ENCODE results near the gene SHISAL2A.
"Not testable (repeated sequence)": the region's sequence is repeated elsewhere in the genome, so short reads cannot be mapped to it uniquely, and the experiment has no call there.

Gene SHISAL2A

DNA sequence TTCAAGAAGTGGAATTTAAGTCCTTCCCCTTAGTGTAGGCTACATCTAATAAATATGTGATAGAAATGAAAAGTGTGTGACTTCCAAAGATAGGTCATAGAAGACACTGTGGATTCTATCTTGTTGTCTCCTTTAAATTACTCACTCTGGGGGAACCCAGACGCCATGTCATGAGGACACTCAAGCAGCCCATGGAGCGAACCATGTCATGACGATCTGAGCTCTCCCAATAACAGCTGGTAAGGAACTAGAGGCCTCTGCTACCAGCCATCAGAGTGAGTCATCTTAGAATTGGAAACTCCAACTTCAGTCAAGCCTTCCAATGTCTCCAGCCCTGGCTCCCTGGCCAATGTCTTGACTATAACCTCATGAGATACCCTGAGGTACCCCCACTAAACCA is 58.9 kb downstream of the SHISAL2A start:
- H2BK120ac ChIP-seq (ENCODE audit: low read depth, low read length), result no peak overlapping the region
- H4K91ac ChIP-seq (ENCODE audit: low read depth, low read length, poor library complexity), result no peak overlapping the region
- H3K18ac ChIP-seq (ENCODE audit: low read length), result no peak overlapping the region
- H3K4ac ChIP-seq (ENCODE audit: low read length), result no peak overlapping the region
- no peaks in the 10 kb centered on the region for H3K4me1 ChIP-seq (ENCODE audit: control insufficient read depth in 2 of 2, insufficient read depth in 1 of 2, low read depth in 1 of 2, low read length in 2 of 2)
- H3K27ac ChIP-seq (replicated peaks; ENCODE audit: low read length), result no peak overlapping the region
- peaks cover 26 to 68% of the 10 kb centered on the region in 2 donors for H3K36me3 ChIP-seq (replicated peaks in 1 of 2; ENCODE audit: control insufficient read depth in 2 of 2, insufficient read depth in 2 of 2, low read length in 2 of 2)
- H3K4me3 ChIP-seq (ENCODE audit: low read length in 2 of 2), result no peak overlapping the region
- H3K27me3 ChIP-seq (ENCODE audit: control insufficient read depth in 3 of 3, insufficient read depth in 3 of 3, low read depth in 1 of 3, low read length in 3 of 3), result no peaks in the 10 kb centered on the region
- H3K4me2 ChIP-seq (ENCODE audit: insufficient read depth, low read length, poor library complexity, severe bottlenecking), result no peak overlapping the region
- H2BK15ac ChIP-seq (ENCODE audit: low read length), result no peak overlapping the region
- H2AFZ ChIP-seq (ENCODE audit: low read length), result no peak overlapping the region
- no peak overlapping the region for H2BK12ac ChIP-seq (ENCODE audit: low read length)
- H2BK5ac ChIP-seq (ENCODE audit: low read length), result no peak overlapping the region
- no peak overlapping the region for H3K14ac ChIP-seq (ENCODE audit: low read length)
- no peaks in the 10 kb centered on the region for H3K79me1 ChIP-seq (ENCODE audit: low read depth, low read length)
- no peak overlapping the region for H2AK5ac ChIP-seq (ENCODE audit: low read depth, low read length)
- H3K9me3 ChIP-seq (replicated peaks in 1 of 2; ENCODE audit: control insufficient read depth in 2 of 2, insufficient read depth in 1 of 2, low read depth in 1 of 2, low read length in 2 of 2), result peaks cover 0 to 4% of the 10 kb centered on the region in 2 donors
- H3K23ac ChIP-seq (ENCODE audit: low read depth, low read length, poor library complexity), result no peak overlapping the region
- H4K8ac ChIP-seq (ENCODE audit: low read depth, low read length), result no peak overlapping the region
- no peak overlapping the region for H3K9ac ChIP-seq (ENCODE audit: low read depth, low read length, poor library complexity)
- no CpG with 5 or more reads among the region's 3 CpGs for WGBS, 2 donors (ENCODE audit: extremely low coverage in 2 of 2, insufficient read length in 2 of 2, insufficient replicate concordance in 1 of 2)
- no peak for DNase-seq (ENCODE audit: low spot score)

DNA sequence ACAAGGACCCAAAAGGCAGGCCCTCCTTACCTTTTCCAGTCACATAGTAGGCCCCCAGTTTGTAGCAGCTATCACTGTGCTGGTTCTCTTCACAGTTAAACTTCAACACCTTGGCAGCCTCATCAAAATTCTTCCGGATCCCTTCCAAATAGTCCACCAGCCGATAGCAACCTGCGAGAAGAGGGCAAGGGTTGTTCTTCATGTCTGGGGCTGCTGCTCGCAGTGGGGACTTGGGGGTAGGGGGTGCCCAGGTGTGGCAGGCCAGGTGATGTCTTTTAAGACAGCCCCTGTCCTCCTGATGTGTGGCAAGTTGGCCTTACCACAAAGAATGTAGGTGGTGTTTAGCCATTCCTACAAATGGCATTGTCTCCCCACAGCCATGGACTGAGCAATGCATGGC is 59.7 kb downstream of the SHISAL2A start:
- H3K23ac ChIP-seq (ENCODE audit: low read depth, low read length, poor library complexity), result no peak overlapping the region
- H4K91ac ChIP-seq (ENCODE audit: low read depth, low read length, poor library complexity), result no peak overlapping the region
- no peak overlapping the region for H3K27ac ChIP-seq (replicated peaks; ENCODE audit: low read length)
- H3K4ac ChIP-seq (ENCODE audit: low read length), result no peak overlapping the region
- peaks cover 20 to 59% of the 10 kb centered on the region in 2 donors for H3K36me3 ChIP-seq (replicated peaks in 1 of 2; ENCODE audit: control insufficient read depth in 2 of 2, insufficient read depth in 2 of 2, low read length in 2 of 2)
- no peak overlapping the region for H3K4me2 ChIP-seq (ENCODE audit: insufficient read depth, low read length, poor library complexity, severe bottlenecking)
- H2BK120ac ChIP-seq (ENCODE audit: low read depth, low read length), result no peak overlapping the region
- peaks cover under 1% of the 10 kb centered on the region for H3K79me1 ChIP-seq (ENCODE audit: low read depth, low read length)
- no peak overlapping the region for H2AK5ac ChIP-seq (ENCODE audit: low read depth, low read length)
- DNase-seq (ENCODE audit: low spot score), result no peak
- no peak overlapping the region for H2BK12ac ChIP-seq (ENCODE audit: low read length)
- WGBS, 2 donors (ENCODE audit: extremely low coverage in 2 of 2, insufficient read length in 2 of 2, insufficient replicate concordance in 1 of 2), result no CpG with 5 or more reads among the region's 4 CpGs
- H3K14ac ChIP-seq (ENCODE audit: low read length), result no peak overlapping the region
- no peak overlapping the region for H3K4me3 ChIP-seq (ENCODE audit: low read length in 2 of 2)
- peaks cover 0 to 9% of the 10 kb centered on the region in 2 donors for H3K9me3 ChIP-seq (replicated peaks in 1 of 2; ENCODE audit: control insufficient read depth in 2 of 2, insufficient read depth in 1 of 2, low read depth in 1 of 2, low read length in 2 of 2)
- H2BK15ac ChIP-seq (ENCODE audit: low read length), result no peak overlapping the region
- no peak overlapping the region for H2AFZ ChIP-seq (ENCODE audit: low read length)
- peaks cover 0 to 2% of the 10 kb centered on the region in 2 donors for H3K4me1 ChIP-seq (ENCODE audit: control insufficient read depth in 2 of 2, insufficient read depth in 1 of 2, low read depth in 1 of 2, low read length in 2 of 2)
- no peaks in the 10 kb centered on the region for H3K27me3 ChIP-seq (ENCODE audit: control insufficient read depth in 3 of 3, insufficient read depth in 3 of 3, low read depth in 1 of 3, low read length in 3 of 3)
- no peak overlapping the region for H4K8ac ChIP-seq (ENCODE audit: low read depth, low read length)
- no peak overlapping the region for H3K9ac ChIP-seq (ENCODE audit: low read depth, low read length, poor library complexity)
- H2BK5ac ChIP-seq (ENCODE audit: low read length), result no peak overlapping the region
- no peak overlapping the region for H3K18ac ChIP-seq (ENCODE audit: low read length)

- not testable (repeated sequence) for H3K18ac ChIP-seq (ENCODE audit: low read length); H3K79me1 ChIP-seq (ENCODE audit: low read depth, low read length); H2BK15ac ChIP-seq (ENCODE audit: low read length); H3K4me2 ChIP-seq (ENCODE audit: insufficient read depth, low read length, poor library complexity, severe bottlenecking); H2AK5ac ChIP-seq (ENCODE audit: low read depth, low read length); H3K9me3 ChIP-seq (replicated peaks in 1 of 2; ENCODE audit: control insufficient read depth in 2 of 2, insufficient read depth in 1 of 2, low read depth in 1 of 2, low read length in 2 of 2); H3K23ac ChIP-seq (ENCODE audit: low read depth, low read length, poor library complexity); H2BK5ac ChIP-seq (ENCODE audit: low read length); H3K14ac ChIP-seq (ENCODE audit: low read length); H3K9ac ChIP-seq (ENCODE audit: low read depth, low read length, poor library complexity); H2BK120ac ChIP-seq (ENCODE audit: low read depth, low read length); H4K8ac ChIP-seq (ENCODE audit: low read depth, low read length); H3K27me3 ChIP-seq (ENCODE audit: control insufficient read depth in 3 of 3, insufficient read depth in 3 of 3, low read depth in 1 of 3, low read length in 3 of 3); H3K27ac ChIP-seq (replicated peaks; ENCODE audit: low read length); H2BK12ac ChIP-seq (ENCODE audit: low read length); H3K4me1 ChIP-seq (ENCODE audit: control insufficient read depth in 2 of 2, insufficient read depth in 1 of 2, low read depth in 1 of 2, low read length in 2 of 2); DNase-seq (ENCODE audit: low spot score); H2AFZ ChIP-seq (ENCODE audit: low read length); H3K4me3 ChIP-seq (ENCODE audit: low read length in 2 of 2); H3K4ac ChIP-seq (ENCODE audit: low read length); H4K91ac ChIP-seq (ENCODE audit: low read depth, low read length, poor library complexity)
- no CpG with 5 or more reads among the region's 10 CpGs for WGBS, 2 donors (ENCODE audit: extremely low coverage in 2 of 2, insufficient read length in 2 of 2, insufficient replicate concordance in 1 of 2)
- H3K36me3 ChIP-seq (replicated peaks in 1 of 2; ENCODE audit: control insufficient read depth in 2 of 2, insufficient read depth in 2 of 2, low read length in 2 of 2), result peaks cover 16 to 52% of the 10 kb centered on the region in 2 donors
Measured at GRCh38 chr1:52693351-52693750, 60.4 kb downstream of the SHISAL2A start.

DNA sequence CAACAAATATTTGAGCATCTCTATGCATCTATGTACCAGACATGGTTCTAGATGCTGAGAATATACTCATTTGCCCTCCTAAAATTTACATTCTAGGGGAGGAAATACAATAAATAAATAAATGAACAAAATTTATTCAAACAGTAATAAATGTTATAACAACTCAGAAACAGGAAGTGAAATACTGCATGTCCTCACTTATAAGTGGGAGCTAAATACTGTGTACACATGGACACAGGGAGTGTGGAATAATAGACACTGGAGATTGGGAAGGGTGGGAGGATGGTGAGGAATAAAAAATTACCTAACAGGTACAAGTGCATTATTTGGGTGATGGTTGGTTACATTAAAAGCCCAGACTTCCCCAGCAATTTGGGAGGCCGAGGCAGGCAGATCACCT is 60.9 kb downstream of the SHISAL2A start:
- DNase-seq (ENCODE audit: low spot score), result no peak
- Histone ChIP-seq H4K91ac (ENCODE audit: low read depth, low read length, poor library complexity) (no peak overlapping the region), H2AK5ac (ENCODE audit: low read depth, low read length) (no peak overlapping the region), H3K9ac (ENCODE audit: low read depth, low read length, poor library complexity) (no peak overlapping the region), H3K79me1 (ENCODE audit: low read depth, low read length) (peaks cover 3% of the 10 kb centered on the region), H3K23ac (ENCODE audit: low read depth, low read length, poor library complexity) (no peak overlapping the region), H3K36me3 (replicated peaks in 1 of 2; ENCODE audit: control insufficient read depth in 2 of 2, insufficient read depth in 2 of 2, low read length in 2 of 2) (peaks cover 13 to 47% of the 10 kb centered on the region in 2 donors), H3K14ac (ENCODE audit: low read length) (no peak overlapping the region), H3K27ac (replicated peaks; ENCODE audit: low read length) (no peak overlapping the region), H3K27me3 (ENCODE audit: control insufficient read depth in 3 of 3, insufficient read depth in 3 of 3, low read depth in 1 of 3, low read length in 3 of 3) (no peaks in the 10 kb centered on the region), H3K4ac (ENCODE audit: low read length) (no peak overlapping the region), H3K9me3 (replicated peaks in 1 of 2; ENCODE audit: control insufficient read depth in 2 of 2, insufficient read depth in 1 of 2, low read depth in 1 of 2, low read length in 2 of 2) (peaks cover 0 to 9% of the 10 kb centered on the region in 2 donors), H2AFZ (ENCODE audit: low read length) (no peak overlapping the region), H3K4me1 (ENCODE audit: control insufficient read depth in 2 of 2, insufficient read depth in 1 of 2, low read depth in 1 of 2, low read length in 2 of 2) (peaks cover 0 to 4% of the 10 kb centered on the region in 2 donors), H3K18ac (ENCODE audit: low read length) (no peak overlapping the region), H2BK120ac (ENCODE audit: low read depth, low read length) (no peak overlapping the region), H4K8ac (ENCODE audit: low read depth, low read length) (no peak overlapping the region), H2BK15ac (ENCODE audit: low read length) (no peak overlapping the region), H2BK12ac (ENCODE audit: low read length) (no peak overlapping the region), H3K4me3 (ENCODE audit: low read length in 2 of 2) (no peak overlapping the region), H3K4me2 (ENCODE audit: insufficient read depth, low read length, poor library complexity, severe bottlenecking) (no peak overlapping the region), H2BK5ac (ENCODE audit: low read length) (no peak overlapping the region)
- no CpG with 5 or more reads among the region's 1 CpG for WGBS, 2 donors (ENCODE audit: extremely low coverage in 2 of 2, insufficient read length in 2 of 2, insufficient replicate concordance in 1 of 2)

Measured in neuronal stem cell (in vitro differentiated cells).